Neural cell (in vitro differentiated cells): ENCODE measurements around the gene CCT5.

Experiments used
- EP300 ChIP-seq: fragments of 450-650 bp; conservative IDR thresholded peaks from 2 replicates; pipeline ENCODE4 v1.6.1; 2014; ENCODE audit warnings: antibody characterized with exemption, mild to moderate bottlenecking, moderate library complexity; ENCODE audit not compliant: poor library complexity, severe bottlenecking
- MXI1 ChIP-seq: fragments of 450-650 bp; conservative IDR thresholded peaks from 2 replicates; pipeline ENCODE4 v1.6.1; 2014; ENCODE audit warnings: antibody characterized with exemption, mild to moderate bottlenecking; ENCODE audit not compliant: poor library complexity, severe bottlenecking
- POLR2AphosphoS5 ChIP-seq: IDR thresholded peaks from 2 replicates; pipeline ENCODE4 v1.6.1; 2012
- RAD21 ChIP-seq: fragments of 450-650 bp; conservative IDR thresholded peaks from 2 replicates; pipeline ENCODE4 v1.6.1; 2014; ENCODE audit warnings: antibody characterized with exemption, mild to moderate bottlenecking, moderate library complexity
- TF ChIP-seq, protein P1 (sequence below): fragments of 450-650 bp; IDR thresholded peaks from 2 replicates; pipeline ENCODE4 v1.5.1; 2014; ENCODE audit warnings: antibody characterized with exemption, mild to moderate bottlenecking, moderate library complexity; ENCODE audit not compliant: poor library complexity, severe bottlenecking

GRCh38 chr5:10286862-10287227, 36.8 kb downstream of the CCT5 start:
- no peak for TF ChIP-seq RAD21
- TF ChIP-seq, protein P1, sequence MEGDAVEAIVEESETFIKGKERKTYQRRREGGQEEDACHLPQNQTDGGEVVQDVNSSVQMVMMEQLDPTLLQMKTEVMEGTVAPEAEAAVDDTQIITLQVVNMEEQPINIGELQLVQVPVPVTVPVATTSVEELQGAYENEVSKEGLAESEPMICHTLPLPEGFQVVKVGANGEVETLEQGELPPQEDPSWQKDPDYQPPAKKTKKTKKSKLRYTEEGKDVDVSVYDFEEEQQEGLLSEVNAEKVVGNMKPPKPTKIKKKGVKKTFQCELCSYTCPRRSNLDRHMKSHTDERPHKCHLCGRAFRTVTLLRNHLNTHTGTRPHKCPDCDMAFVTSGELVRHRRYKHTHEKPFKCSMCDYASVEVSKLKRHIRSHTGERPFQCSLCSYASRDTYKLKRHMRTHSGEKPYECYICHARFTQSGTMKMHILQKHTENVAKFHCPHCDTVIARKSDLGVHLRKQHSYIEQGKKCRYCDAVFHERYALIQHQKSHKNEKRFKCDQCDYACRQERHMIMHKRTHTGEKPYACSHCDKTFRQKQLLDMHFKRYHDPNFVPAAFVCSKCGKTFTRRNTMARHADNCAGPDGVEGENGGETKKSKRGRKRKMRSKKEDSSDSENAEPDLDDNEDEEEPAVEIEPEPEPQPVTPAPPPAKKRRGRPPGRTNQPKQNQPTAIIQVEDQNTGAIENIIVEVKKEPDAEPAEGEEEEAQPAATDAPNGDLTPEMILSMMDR = no peak
- no peak for TF ChIP-seq EP300
- TF ChIP-seq POLR2AphosphoS5 = no peak
- no peak for TF ChIP-seq MXI1
